Natural killer cell (primary cell): ENCODE data around the gene SUMF1. TPM values are rescaled to one million over a fixed set of nuclear protein-coding genes. Genes with fewer than 3 reads are reported as not detected.

Experiments
- ATAC-seq, 3 donors: fragments of 150-1000 bp in 2 of 3; fragments of 200-7000 bp in 1 of 3; cut with Tn5 transposase; 1 replicate in 1 of 3; 2 replicates in 2 of 3; pipeline ENCODE4 v1.10.0; 2021; ENCODE audit warnings: mild to moderate bottlenecking in 2 of 3, moderate library complexity in 2 of 3
- DNase-seq, 2 donors: peaks; one replicate each; pipeline versions ENCODE4 v3.0.0 to v3.0.0-alpha.2; 2013 to 2021; ENCODE audit warnings: mixed read lengths in 1 of 2
- H3K27ac ChIP-seq: one replicate; pipeline ENCODE4 v1.5.1; 2013; ENCODE audit warnings: mild to moderate bottlenecking, low read length
- H3K27me3 ChIP-seq: one replicate; pipeline ENCODE4 v1.6.1; 2013; ENCODE audit warnings: low read length; ENCODE audit not compliant: control insufficient read depth, insufficient read depth
- H3K36me3 ChIP-seq: one replicate; pipeline ENCODE4 v1.6.1; 2013; ENCODE audit warnings: low read length; ENCODE audit not compliant: control insufficient read depth, insufficient read depth
- H3K4me1 ChIP-seq: one replicate; pipeline ENCODE4 v1.6.1; 2013; ENCODE audit warnings: low read length; ENCODE audit not compliant: control insufficient read depth, insufficient read depth
- H3K4me3 ChIP-seq: one replicate; pipeline ENCODE4 v1.5.1; 2013; ENCODE audit warnings: low read length
- H3K9me3 ChIP-seq: one replicate; pipeline ENCODE4 v1.6.1; 2013; ENCODE audit warnings: low read length; ENCODE audit not compliant: control insufficient read depth, insufficient read depth
- H3K27ac Mint-ChIP-seq, 2 donors: one replicate each; pipeline ENCODE4 v1.8.0; 2022; ENCODE audit warnings: mild to moderate bottlenecking in 2 of 2, mixed read lengths in 2 of 2, moderate library complexity in 1 of 2
- H3K27me3 Mint-ChIP-seq, 2 donors: one replicate each; pipeline ENCODE4 v1.8.0; 2022; ENCODE audit warnings: low read depth in 2 of 2, mixed read lengths in 2 of 2
- H3K36me3 Mint-ChIP-seq: one replicate; pipeline ENCODE4 v1.8.0; 2022; ENCODE audit warnings: mixed read lengths
- H3K4me1 Mint-ChIP-seq, 2 donors: one replicate each; pipeline ENCODE4 v1.8.0; 2022; ENCODE audit warnings: mixed read lengths in 2 of 2
- H3K4me3 Mint-ChIP-seq: one replicate; pipeline ENCODE4 v1.8.0; 2022; ENCODE audit warnings: mild to moderate bottlenecking, moderate library complexity, mixed read lengths
- H3K9me3 Mint-ChIP-seq, 2 donors: one replicate each; pipeline ENCODE4 v1.8.0; 2022; ENCODE audit warnings: mixed read lengths in 2 of 2
- WGBS: methylation state at CpG from one replicate; pipeline ENCODE4 v1.1.7; 2013; ENCODE audit warnings: missing lambda C conversion rate; ENCODE audit not compliant: insufficient coverage; 5-methylcytosine and 5-hydroxymethylcytosine counted together
- intact Hi-C: fragments of 100-400 bp; cut with micrococcal nuclease; formaldehyde crosslinking; loops from one replicate; pipeline ENCODE4 v1.14.2; 2022
- total RNA-seq, 4 donors: library from RNA; stranded (reverse); fragments of 120-200 nt in 1 of 4; gene quantifications; one replicate each; pipeline versions ENCODE4 v1.2.3 to v1.2.4, GENCODE V29; 2013 to 2022
- TF ChIP-seq, protein P1 (sequence below): fragments of 200-600 bp; IDR thresholded peaks from one replicate; pipeline ENCODE4 v1.8.0; 2022; ENCODE audit warnings: antibody characterized with exemption

SUMF1 gene
- total RNA-seq, 3 donors from 2014 or later (not counting 1 experiment from before 2014, with no cell fraction given) = 16.3 to 19.8 (median 19.3) TPM

DNA sequence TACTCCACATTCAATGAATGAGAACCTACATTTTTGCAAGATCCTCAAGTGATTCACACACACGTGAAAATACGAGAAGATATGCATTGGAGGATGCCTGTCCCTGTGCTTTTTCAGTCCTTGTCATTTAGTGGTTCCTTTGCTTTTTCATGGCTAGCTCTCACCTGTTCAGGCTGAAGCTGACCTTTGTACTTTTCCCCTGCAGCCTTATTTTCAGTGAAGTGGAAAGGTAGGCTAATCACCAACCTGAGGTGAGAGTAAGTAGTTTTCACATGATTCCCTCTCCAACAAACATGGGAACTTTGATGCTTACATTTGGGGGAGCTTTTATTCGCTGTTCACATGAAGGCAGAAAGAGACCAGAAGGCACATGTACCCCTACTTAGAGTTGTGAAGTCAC, 34.4 kb upstream of the SUMF1 start:
- H3K27ac ChIP-seq = no peak overlapping the region
- Mint-ChIP-seq H3K36me3 (peaks cover 10% of the 10 kb centered on the region), H3K27ac (no peak overlapping the region), H3K4me1 (peaks cover 39 to 50% of the 10 kb centered on the region in 2 donors), H3K27me3 (no peaks in the 10 kb centered on the region), H3K4me3 (no peak overlapping the region), H3K9me3 (no peaks in the 10 kb centered on the region)
- DNase-seq (no peak), ATAC-seq (no peak)
- H3K4me1 ChIP-seq = peaks cover 23% of the 10 kb centered on the region
- intact Hi-C loops = loop anchor here (10.0 kb wide), 1 partner anchor 473 kb away; the partner anchor contains the start of gene BHLHE40
- no peaks in the 10 kb centered on the region for H3K36me3 ChIP-seq
- no peaks in the 10 kb centered on the region for H3K27me3 ChIP-seq
- 97% methylated on average over 3 of the region's 3 CpGs for WGBS
- H3K9me3 ChIP-seq = no peaks in the 10 kb centered on the region
- no peak overlapping the region for H3K4me3 ChIP-seq
- TF ChIP-seq, protein P1, sequence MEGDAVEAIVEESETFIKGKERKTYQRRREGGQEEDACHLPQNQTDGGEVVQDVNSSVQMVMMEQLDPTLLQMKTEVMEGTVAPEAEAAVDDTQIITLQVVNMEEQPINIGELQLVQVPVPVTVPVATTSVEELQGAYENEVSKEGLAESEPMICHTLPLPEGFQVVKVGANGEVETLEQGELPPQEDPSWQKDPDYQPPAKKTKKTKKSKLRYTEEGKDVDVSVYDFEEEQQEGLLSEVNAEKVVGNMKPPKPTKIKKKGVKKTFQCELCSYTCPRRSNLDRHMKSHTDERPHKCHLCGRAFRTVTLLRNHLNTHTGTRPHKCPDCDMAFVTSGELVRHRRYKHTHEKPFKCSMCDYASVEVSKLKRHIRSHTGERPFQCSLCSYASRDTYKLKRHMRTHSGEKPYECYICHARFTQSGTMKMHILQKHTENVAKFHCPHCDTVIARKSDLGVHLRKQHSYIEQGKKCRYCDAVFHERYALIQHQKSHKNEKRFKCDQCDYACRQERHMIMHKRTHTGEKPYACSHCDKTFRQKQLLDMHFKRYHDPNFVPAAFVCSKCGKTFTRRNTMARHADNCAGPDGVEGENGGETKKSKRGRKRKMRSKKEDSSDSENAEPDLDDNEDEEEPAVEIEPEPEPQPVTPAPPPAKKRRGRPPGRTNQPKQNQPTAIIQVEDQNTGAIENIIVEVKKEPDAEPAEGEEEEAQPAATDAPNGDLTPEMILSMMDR = no peak

DNA sequence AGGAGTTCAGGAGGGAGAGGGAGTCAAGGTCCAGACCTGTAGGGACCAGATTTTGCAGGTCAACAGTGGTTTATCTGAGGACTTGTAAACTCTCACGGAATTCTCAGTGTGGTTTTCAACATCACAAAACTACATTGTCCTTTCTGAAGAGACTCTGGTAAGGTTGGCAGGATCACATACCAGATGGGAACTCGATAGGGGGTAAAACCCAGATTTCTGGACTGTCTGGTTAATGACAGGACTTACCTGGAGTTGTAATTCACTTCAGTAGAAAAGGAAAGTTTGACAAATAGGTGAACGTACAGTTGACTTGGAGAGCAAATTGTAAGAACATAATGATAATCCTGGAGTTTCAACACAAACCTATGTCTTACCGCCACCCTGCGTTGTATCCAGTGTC, 31.4 kb upstream of the SUMF1 start:
- DNase-seq (no peak), ATAC-seq (no peak)
- no peak overlapping the region for H3K4me3 Mint-ChIP-seq
- Histone ChIP-seq H3K9me3 (no peaks in the 10 kb centered on the region), H3K4me3 (no peak overlapping the region), H3K27me3 (no peaks in the 10 kb centered on the region), H3K27ac (no peak overlapping the region), H3K36me3 (no peaks in the 10 kb centered on the region), H3K4me1 (peaks cover 17% of the 10 kb centered on the region)
- intact Hi-C loops = loop anchor here (10.0 kb wide), 1 partner anchor 1324 kb away; the partner anchor contains the start of gene CRBN
- H3K9me3 Mint-ChIP-seq = no peaks in the 10 kb centered on the region
- H3K36me3 Mint-ChIP-seq = peaks cover 10% of the 10 kb centered on the region
- no peaks in the 10 kb centered on the region for H3K27me3 Mint-ChIP-seq
- TF ChIP-seq, protein P1 = no peak
- H3K27ac Mint-ChIP-seq = no peak overlapping the region
- WGBS = 89% methylated on average over 5 of the region's 5 CpGs
- H3K4me1 Mint-ChIP-seq = peaks cover 41 to 49% of the 10 kb centered on the region in 2 donors

DNA sequence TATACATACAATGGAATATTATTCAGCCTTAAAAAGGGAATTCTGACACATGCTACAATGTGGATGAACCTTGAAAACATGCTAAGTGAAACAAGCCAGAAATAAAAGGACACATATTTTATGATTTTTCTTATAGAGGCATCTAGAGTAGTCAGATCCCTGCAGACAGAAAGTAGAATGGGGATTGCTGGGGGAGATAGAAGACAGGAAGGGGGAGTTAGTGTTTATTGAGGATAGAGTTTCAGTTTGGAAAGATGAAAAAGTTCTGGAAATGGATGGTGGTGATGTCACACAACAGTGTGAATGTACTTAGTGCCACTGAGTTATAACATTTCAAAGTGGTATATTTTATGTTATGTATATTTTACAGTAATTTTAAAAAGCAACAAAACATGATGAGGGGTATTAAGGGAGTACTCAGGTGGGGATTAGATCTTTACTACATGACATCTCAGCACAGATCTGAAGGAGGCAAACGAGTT, 30.8 kb upstream of the SUMF1 start:
- Histone ChIP-seq H3K4me3 (no peak overlapping the region), H3K36me3 (no peaks in the 10 kb centered on the region), H3K9me3 (no peaks in the 10 kb centered on the region), H3K4me1 (peaks cover 15% of the 10 kb centered on the region), H3K27me3 (no peaks in the 10 kb centered on the region), H3K27ac (no peak overlapping the region)
- Mint-ChIP-seq H3K9me3 (no peaks in the 10 kb centered on the region), H3K36me3 (peaks cover 10% of the 10 kb centered on the region), H3K27me3 (no peaks in the 10 kb centered on the region), H3K27ac (no peak overlapping the region), H3K4me3 (no peak overlapping the region), H3K4me1 (peaks cover 41 to 44% of the 10 kb centered on the region in 2 donors)
- TF ChIP-seq, protein P1 = no peak
- WGBS = 85% methylated on average over 1 of the region's 1 CpG
- no peak for DNase-seq
- intact Hi-C loops = loop anchor here (10.0 kb wide), 1 partner anchor 1323 kb away; the partner anchor contains the start of gene CRBN
- no peak for ATAC-seq
